ENCODE results near the gene SYT17.
"Not testable (repeated sequence)": the region's sequence is repeated elsewhere in the genome, so short reads cannot be mapped to it uniquely, and the experiment has no call there.

Gene SYT17

GRCh38 chr16:19174478-19174877 lies 6.4 kb downstream of the SYT17 start:
- DNase-seq: no peak

DNA sequence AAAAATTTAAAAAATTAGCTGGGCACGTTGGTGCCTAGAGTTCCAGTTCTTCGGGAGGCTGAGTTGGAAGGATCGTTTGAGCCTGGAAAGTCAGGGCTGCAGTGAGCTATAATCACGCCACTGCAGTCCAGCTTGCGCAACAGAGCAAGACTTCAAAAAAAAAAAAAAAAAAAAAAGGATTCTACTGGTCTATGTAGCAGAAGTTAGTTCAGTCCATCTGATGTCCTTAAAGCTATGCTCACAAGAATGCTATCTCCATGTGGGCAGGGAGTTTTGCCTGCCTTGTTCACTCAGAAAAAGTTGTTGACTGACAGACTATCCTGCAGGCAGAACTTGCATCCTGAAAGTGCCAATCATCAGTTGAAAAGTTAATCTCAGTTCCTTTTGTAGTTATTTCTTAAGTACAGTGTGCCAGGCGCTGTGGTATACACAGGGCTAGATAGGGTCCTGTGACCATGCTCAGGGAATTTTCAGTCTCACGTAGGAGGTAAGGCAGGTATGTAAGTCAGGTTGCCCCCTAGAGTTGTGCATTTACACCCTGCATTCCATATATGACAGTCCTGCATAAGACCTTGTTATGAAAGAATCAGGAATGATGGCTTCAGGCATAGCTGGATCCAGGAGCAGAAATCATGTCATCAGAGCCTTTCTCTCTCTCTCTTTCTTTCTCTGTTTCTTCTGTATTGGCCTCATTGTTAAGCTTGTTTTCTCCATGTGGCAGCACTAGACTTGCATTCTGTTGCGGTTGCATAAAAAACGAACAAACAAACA lies 7.6 kb downstream of the SYT17 start:
- DNase-seq: no peak

- peak; percentile 68 for DNase-seq
Measured at GRCh38 chr16:19177111-19177739, 9.2 kb downstream of the SYT17 start.

DNA sequence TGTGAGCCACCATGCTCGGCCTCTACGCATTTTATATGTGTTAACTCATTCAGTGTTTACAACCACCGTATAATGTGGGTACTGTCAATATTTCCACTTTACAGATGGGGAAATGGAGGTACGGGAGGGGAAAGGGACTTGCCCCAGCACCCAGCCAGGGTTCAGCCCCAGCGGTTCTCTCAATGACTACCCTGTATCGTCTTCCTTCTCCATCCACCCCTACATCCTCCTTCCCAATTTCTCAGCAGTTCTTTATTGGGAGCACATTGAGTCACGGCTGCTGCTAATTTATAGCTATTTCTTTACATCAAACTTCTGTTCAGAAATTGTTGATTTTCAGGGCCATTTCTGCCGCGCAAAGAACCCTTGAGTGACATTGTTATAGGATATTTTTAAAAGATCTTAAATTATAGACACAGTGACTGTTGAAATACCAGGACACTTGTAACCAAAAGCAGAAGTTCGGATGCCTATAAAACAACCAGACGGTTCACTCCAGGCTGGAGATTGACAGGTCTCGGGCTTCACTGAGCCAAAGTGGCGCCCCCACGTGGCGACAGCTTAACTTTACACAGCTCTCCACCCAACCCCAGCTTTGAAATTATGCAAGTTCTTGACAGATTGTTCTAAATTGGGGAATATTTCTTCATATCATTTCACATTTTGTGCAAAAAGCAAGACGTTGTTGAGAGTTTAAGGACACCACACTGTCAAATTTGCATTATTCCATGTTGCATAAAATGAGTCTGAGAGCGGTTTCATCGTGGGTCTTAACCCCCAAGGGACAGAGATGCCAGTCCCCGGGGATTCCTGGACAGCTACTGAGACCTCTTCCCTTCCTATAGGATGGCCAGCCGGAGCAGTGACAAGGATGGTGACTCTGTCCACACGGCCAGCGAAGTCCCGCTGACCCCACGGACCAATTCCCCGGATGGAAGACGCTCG lies 11.8 kb downstream of the SYT17 start:
- peak; percentile 4 for DNase-seq

DNA sequence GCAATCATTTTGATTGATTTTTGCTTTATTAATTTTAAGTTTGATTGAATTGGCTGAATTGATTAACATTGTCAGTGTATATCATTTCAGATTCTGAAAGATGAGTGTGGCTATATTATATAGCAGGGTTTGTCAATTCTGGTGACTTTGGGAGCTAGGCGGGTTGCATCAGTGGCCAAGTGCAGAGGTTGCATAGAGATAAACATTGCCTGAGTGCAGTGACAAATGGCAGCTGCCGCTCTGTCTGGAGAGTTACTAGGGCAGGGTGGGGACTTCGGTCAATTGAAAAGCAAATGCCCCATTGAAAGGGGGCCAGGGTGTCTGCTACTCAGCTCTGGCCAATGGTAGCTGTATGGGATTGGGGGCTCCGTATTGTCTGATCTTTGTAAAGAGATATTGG lies 12.7 kb downstream of the SYT17 start:
- no peak for DNase-seq

- no peak for DNase-seq
Measured at GRCh38 chr16:19182481-19182880, 14.4 kb downstream of the SYT17 start.

- no peak for DNase-seq
Measured at GRCh38 chr16:19183187-19183586, 15.1 kb downstream of the SYT17 start.

DNA sequence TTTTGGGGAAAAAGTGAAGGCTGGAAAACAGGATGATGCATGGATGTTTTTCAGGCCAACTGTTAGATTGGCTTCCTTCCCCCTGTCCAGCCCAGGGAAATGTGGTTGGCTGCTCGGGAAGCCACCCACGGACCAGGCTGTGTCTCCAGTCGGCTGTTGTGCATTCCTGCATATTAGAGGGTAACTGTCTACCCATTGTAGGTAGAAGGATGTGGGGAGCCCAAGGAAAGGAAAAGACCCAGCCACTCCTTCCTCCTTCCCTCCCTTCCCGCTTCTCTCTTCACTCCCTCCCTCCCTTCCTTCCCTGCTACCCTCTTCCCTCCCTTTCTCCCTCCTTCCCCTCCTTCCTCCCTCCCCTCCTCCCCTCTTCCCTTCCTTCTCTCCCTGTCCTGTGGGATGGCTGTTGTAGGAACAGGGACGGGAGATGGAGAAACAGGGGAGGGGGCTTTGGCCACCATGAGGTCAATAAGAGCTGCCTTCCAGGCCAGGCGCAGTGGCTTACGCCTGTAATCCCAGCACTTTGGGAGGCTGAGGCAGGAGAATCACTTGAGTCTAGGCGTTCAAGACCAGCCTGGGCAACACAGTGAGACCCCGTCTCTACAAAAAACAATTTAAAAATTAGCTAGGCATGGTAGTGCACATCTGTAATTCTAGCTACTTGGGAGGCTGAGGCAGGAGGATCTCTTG lies 16.9 kb downstream of the SYT17 start:
- no peak for DNase-seq

DNA sequence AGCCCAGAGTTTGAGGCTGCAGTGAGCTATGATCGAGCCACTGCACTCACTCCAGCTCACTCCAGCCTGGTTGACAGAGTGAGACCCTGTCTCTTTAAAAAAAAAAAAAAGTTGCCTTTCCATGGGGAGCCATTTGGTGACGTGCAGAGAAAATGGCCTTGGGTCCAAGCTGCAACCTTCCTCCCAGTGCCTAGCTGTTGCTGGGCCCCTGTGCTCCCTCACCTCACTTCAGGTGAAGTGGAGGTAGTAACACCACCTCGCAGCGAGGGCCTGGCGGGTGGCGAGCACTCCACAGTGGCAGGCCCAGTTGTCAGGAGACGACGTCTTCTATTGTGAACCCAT lies 17.4 kb downstream of the SYT17 start:
- DNase-seq: no peak

DNA sequence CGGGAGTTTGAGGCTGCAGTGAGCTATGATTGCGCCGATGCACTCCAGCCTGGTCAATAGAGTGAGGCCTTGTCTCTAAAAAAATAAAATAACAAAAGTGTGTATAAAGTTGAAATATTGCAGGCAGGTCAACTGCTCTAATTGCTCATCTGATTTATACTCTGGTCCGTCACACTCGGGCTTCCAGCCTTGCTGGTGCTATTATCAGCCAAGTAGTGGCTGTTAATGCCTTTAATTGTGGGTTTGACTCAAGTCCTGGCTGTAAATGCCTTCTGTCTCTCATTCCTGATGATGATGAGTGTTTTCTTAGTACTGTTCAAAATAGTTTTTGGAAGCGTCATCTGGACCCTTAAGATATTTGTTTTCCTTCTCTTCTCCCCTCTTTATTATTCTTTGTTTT lies 18.4 kb downstream of the SYT17 start:
- DNase-seq: no peak

- DNase-seq: not testable (repeated sequence)
Measured at GRCh38 chr16:19187961-19188360, 19.9 kb downstream of the SYT17 start.

GRCh38 chr16:19188406-19188805 lies 20.4 kb downstream of the SYT17 start:
- no peak for DNase-seq

GRCh38 chr16:19192865-19193264 lies 24.8 kb downstream of the SYT17 start:
- DNase-seq: no peak

GRCh38 chr16:19196871-19197270 lies 28.8 kb downstream of the SYT17 start:
- DNase-seq: peak; percentile 88

GRCh38 chr16:19203374-19203966 lies 35.4 kb downstream of the SYT17 start:
- DNase-seq: peak; percentile 22

GRCh38 chr16:19210280-19210924 lies 42.4 kb downstream of the SYT17 start:
- peak; percentile 77 for DNase-seq

GRCh38 chr16:19210968-19211367 lies 42.9 kb downstream of the SYT17 start:
- DNase-seq: peak; percentile 37

DNA sequence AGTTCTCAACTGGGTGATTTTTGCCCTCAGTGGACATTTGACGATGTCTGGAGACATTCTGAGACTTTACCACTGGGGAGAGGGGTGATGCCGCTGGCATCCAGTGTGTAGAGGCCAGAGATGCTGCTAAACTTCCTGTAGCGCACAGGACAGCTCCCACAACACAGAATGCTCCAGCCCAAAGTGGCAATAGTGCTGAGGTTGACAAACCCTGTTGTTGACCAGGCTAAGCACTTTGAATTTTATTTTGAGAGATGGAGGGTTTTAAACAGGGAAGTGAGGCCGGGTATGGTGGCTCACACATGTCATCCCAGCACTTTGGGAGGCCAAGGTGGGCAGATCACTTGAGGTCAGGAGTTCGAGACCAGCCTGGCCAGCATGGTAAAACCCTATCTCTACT lies 44.0 kb downstream of the SYT17 start:
- no peak for DNase-seq

DNA sequence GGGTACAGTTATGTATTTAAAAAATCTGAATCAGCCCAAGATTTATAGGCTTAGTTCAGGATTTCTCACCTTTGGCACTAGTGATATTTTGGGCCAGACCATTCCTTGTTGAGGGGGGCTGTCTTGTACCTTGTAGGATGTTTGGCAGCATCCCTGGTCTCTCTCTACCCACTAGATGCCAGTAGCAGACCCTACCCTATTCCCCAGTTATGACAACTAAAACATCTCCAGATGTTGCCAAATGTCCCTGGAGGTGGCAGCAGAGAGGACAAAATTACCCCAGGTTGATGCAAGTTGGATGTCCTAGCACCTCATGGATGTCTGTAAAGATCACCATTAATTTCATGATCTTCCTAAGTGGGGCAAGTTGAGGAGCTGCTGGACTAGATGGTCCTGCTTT lies 45.8 kb downstream of the SYT17 start:
- no peak for DNase-seq

DNA sequence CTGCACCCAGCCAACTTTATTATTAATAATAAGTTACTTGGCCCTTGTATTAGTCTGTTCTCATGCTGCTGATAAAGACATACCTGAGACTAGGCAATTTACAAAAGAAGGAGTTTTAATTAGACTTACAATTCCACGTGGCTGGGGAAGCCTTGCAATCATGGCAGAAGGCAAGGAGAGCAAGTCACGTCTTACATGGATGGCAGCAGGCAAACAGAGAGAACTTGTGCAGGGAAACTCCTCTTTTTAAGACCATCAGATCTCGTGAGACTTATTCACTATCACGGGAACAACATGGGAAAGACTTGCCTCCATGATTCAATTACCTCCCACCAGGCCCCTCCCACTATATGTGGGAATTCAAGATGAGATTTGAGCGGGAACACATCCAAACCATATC lies 47.7 kb downstream of the SYT17 start:
- no peak for DNase-seq

- no peak for DNase-seq
Measured at GRCh38 chr16:19218581-19218980, 50.5 kb downstream of the SYT17 start.

- DNase-seq: no peak
Measured at GRCh38 chr16:19219836-19220235, 51.8 kb downstream of the SYT17 start.

Measured in NCI-H1092 treated with DMSO at 0.1 percent for 48 hours (cell line).